Ascending aorta (tissue), 2 donors: ENCODE measurements around the gene NUCB1. TPM values are rescaled to one million over a fixed set of nuclear protein-coding genes. Genes with fewer than 3 reads are reported as not detected.
A peak's percentile ranks its signal among the peaks of the same experiment; 100 is the strongest.

ENCODE experiments used
- DNase-seq, 2 donors: peaks; one replicate each; pipeline ENCODE4 v3.0.0-alpha.2; 2019; ENCODE audit warnings: low spot score in 2 of 2
- H3K27ac ChIP-seq, 2 donors: fragments of 200-600 bp; sonication (generic); one replicate each; pipeline ENCODE4 v1.5.1; 2016 to 2017; ENCODE audit warnings: mild to moderate bottlenecking in 1 of 2
- H3K27me3 ChIP-seq: fragments of 200-600 bp; sonication (generic); one replicate; pipeline ENCODE4 v1.5.1; 2017
- H3K36me3 ChIP-seq, 2 donors: fragments of 200-600 bp; sonication (generic); one replicate each; pipeline ENCODE4 v1.5.1; 2016
- H3K4me1 ChIP-seq, 2 donors: fragments of 200-600 bp; sonication (generic); one replicate each; pipeline ENCODE4 v1.5.1; 2016 to 2017; ENCODE audit warnings: mild to moderate bottlenecking in 1 of 2
- H3K4me3 ChIP-seq, 2 donors: fragments of 200-600 bp; sonication (generic); one replicate each; pipeline ENCODE4 v1.5.1; 2016 to 2017; ENCODE audit warnings: mild to moderate bottlenecking in 1 of 2
- H3K9me3 ChIP-seq, 2 donors: fragments of 200-600 bp; sonication (generic); one replicate each; pipeline ENCODE4 v1.5.1; 2016
- CTCF ChIP-seq, 3 experiments: fragments of 200-600 bp in 2 of 3; fragments of 450-650 bp in 1 of 3; sonication (generic) in 2 of 3; IDR thresholded peaks; one replicate each; pipeline ENCODE4 v1.5.1; 2016 to 2019; ENCODE audit warnings: antibody characterized with exemption in 3 of 3, mild to moderate bottlenecking in 1 of 3, moderate library complexity in 1 of 3
- intact Hi-C: fragments of 100-400 bp; cut with DNase I; formaldehyde crosslinking; loops from one replicate; pipeline ENCODE4 v1.15.1; 2023
- total RNA-seq: library from RNA; depleted of rRNA; stranded (reverse); fragments of >200 nt; gene quantifications from one replicate; pipeline ENCODE4 v1.1.0, GENCODE V29; 2016

NUCB1 gene
- total RNA-seq, 1 donor from 2014 or later: 505 TPM

DNA sequence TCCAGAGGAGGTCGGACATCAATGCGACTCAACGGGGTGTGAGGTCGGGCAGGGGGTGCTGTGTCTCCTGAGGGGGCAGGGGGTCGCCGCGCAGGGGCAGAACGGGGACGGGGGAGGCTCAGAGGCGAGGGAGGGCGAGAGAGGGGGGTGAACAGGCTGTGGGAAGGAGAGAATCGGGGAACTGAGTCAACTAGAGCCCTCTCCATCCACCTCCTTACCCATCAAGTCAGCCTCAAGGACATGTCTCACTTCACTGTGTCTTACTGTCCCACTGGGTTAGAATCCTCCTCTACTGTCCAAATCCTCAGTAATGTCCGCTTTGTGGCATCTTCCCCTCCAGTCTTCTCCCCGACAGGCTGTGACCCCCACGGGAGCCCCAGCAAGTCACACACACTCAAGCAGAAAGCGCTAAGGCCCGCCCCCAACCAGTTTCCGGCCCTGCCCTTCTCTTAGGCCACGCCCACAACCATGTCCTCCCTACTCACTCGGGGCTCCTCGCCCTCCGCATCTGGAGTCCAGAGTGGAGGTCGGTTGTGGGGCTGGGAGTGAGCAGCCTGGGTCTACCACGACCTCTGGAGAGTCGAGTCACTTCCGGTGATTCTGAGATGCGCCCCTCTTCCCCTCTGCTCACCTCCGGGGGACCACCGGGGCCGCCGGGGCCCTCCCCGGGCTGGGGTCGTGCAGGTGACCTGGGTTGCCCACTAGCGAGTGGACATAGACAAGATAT is 41.0 kb upstream of the NUCB1 start:
- Histone ChIP-seq H3K4me3 (no peak overlapping the region), H3K9me3 (no peaks in the 10 kb centered on the region), H3K4me1 (no peaks in the 10 kb centered on the region), H3K36me3 (no peaks in the 10 kb centered on the region), H3K27me3 (no peaks in the 10 kb centered on the region), H3K27ac (no peak overlapping the region)
- DNase-seq: no peak
- intact Hi-C loops: no loop called here
- no peak for TF ChIP-seq CTCF (IDR thresholded peaks at IDR 0.05)

DNA sequence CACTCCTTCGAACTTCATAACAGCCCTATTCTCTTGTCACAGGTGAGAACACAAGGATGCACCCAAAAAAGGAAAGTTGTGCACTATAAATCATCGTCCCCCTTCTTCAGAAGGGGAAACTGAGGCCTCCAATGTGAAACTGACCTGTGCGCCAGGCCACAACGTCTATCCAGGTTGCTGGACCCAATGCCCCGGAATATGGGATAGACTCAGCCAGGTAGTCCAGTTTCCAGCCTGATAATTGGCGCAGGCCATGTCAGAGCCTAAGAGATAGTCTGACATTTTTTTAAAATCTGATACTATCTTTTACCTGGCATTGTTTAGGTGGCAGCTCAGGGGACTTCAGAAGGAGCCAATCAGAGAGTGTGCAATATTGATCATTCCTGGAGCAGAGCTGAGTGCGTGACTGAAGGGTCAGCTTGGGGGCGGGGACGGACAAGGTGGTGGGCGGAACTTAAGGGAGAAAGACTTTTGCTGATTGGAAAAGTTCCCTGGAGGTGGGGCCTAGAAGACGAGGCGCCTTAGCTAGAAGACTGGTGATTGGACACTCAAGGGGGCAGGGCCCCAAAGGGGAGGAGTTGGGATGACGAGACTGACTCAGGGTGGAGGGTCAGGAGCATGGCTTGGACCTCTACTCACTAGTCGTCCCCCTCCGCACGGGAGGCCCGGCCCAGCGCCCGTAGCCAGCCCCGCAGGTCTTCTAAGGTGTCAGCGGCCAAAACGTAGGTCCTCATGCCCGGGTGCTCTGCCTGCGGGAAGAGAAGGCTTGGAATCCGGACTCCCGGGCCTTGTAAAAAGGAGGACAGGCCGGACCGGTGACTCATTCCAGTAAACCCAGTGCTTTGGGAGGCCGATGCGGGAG is 40.2 kb upstream of the NUCB1 start:
- Histone ChIP-seq H3K36me3 (no peaks in the 10 kb centered on the region), H3K27ac (no peak overlapping the region), H3K9me3 (no peaks in the 10 kb centered on the region), H3K27me3 (no peaks in the 10 kb centered on the region), H3K4me3 (no peak overlapping the region), H3K4me1 (no peaks in the 10 kb centered on the region)
- no peak for DNase-seq
- TF ChIP-seq CTCF (IDR thresholded peaks at IDR 0.05): no peak
- intact Hi-C loops: no loop called here

- no peak overlapping the region for H3K27ac ChIP-seq
- H3K36me3 ChIP-seq: no peaks in the 10 kb centered on the region
- H3K9me3 ChIP-seq: no peaks in the 10 kb centered on the region
- H3K4me1 ChIP-seq: no peaks in the 10 kb centered on the region
- no peaks in the 10 kb centered on the region for H3K27me3 ChIP-seq
- H3K4me3 ChIP-seq: no peak overlapping the region
- no peak for DNase-seq
- intact Hi-C loops: no loop called here
- no peak for TF ChIP-seq CTCF (IDR thresholded peaks at IDR 0.05)
These were observed 38.8 kb upstream of the NUCB1 start for GRCh38 chr19:48861313-48861712.

- H3K4me1 ChIP-seq: peaks cover 0 to 4% of the 10 kb centered on the region in 2 donors
- H3K9me3 ChIP-seq: no peaks in the 10 kb centered on the region
- no peaks in the 10 kb centered on the region for H3K27me3 ChIP-seq
- no peak for DNase-seq
- H3K27ac ChIP-seq: no peak overlapping the region
- H3K36me3 ChIP-seq: no peaks in the 10 kb centered on the region
- intact Hi-C loops: no loop called here
- H3K4me3 ChIP-seq: no peak overlapping the region
- no peak for TF ChIP-seq CTCF (IDR thresholded peaks at IDR 0.05)
These were observed 37.3 kb upstream of the NUCB1 start for GRCh38 chr19:48862827-48863226.

DNA sequence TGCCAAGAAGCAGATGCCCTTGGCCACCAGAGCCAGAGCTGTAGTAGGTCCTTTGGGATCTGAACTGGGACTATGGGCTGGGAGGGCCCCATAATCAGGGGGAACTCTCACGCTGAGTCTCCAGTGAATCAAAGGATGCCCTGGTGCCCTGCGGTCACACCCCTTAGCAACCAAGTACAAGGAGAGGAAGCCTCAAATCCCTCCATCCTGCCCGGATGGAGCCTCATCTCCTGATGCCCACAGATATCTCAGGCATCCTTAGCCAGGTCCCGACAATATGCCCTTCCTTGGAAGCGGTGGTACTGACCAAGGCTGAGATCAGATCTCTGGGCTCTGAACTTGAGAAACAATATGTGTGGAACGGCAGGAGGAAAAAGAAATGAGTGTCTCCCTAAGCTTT is 33.4 kb upstream of the NUCB1 start:
- H3K4me1 ChIP-seq: peaks cover 0 to 11% of the 10 kb centered on the region in 2 donors
- H3K27me3 ChIP-seq: no peaks in the 10 kb centered on the region
- H3K27ac ChIP-seq: peak overlapping the region; percentile 21 to 40
- intact Hi-C loops: no loop called here
- no peak overlapping the region for H3K4me3 ChIP-seq
- H3K36me3 ChIP-seq: no peaks in the 10 kb centered on the region
- TF ChIP-seq CTCF (IDR thresholded peaks at IDR 0.05): no peak
- DNase-seq: no peak
- H3K9me3 ChIP-seq: no peaks in the 10 kb centered on the region
